ENCODE measurements around the gene CFAP54.

DNA sequence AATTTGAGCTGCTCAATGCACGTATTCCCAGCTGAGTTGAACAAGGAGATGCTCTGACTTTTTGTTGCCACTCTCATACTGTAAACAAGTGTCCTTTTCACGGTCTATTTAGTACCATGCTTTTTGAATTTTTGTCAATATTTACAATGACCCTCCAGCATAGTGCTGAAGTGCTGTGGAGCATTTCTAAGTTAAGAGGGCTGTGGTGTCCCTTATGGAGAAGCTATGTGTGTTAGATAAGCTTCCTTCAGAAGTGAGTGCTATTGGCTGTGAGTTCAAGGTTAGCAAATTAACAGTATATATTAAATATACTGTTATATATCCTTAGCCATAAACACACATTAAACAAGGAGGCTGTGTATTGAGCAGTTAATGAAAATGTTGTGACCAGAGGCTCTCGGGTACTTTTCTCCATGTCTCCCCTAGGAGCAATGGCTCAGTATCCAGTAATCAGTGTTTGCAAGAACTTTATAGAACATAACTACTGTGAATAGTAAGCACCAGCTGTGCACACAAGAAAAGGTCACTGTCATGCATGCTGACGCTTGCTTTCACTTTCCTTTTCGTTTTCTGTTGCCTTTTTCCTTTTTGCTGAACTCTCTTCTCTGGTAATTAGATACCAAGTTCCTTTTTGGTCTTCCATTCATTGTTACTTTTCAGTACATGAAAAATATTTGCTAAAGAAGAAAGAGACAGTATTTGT lies 230.4 kb downstream of the CFAP54 start:
- TF ChIP-seq, protein P1, sequence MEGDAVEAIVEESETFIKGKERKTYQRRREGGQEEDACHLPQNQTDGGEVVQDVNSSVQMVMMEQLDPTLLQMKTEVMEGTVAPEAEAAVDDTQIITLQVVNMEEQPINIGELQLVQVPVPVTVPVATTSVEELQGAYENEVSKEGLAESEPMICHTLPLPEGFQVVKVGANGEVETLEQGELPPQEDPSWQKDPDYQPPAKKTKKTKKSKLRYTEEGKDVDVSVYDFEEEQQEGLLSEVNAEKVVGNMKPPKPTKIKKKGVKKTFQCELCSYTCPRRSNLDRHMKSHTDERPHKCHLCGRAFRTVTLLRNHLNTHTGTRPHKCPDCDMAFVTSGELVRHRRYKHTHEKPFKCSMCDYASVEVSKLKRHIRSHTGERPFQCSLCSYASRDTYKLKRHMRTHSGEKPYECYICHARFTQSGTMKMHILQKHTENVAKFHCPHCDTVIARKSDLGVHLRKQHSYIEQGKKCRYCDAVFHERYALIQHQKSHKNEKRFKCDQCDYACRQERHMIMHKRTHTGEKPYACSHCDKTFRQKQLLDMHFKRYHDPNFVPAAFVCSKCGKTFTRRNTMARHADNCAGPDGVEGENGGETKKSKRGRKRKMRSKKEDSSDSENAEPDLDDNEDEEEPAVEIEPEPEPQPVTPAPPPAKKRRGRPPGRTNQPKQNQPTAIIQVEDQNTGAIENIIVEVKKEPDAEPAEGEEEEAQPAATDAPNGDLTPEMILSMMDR (IDR thresholded peaks at IDR 0.05), result no peak
- TF ChIP-seq POLR2AphosphoS5 (IDR thresholded peaks at IDR 0.05; ENCODE audit: insufficient read depth in 1 of 2, low read depth in 1 of 2) (no peak), POLR2A (IDR thresholded peaks at IDR 0.05) (no peak)
